ENCODE measurements around the gene MBLAC2.
A peak's percentile ranks its signal among the peaks of the same experiment; 100 is the strongest.

The MBLAC2 gene

GRCh38 chr5:90461288-90461687 is 13.3 kb downstream of the MBLAC2 start:
- no peaks in the 10 kb centered on the region; the same call in 1 of the 2 replicates for H3K36me3 ChIP-seq (ENCODE audit: control insufficient read depth, insufficient read depth, low read length)
- H3K27me3 ChIP-seq (replicated peaks; ENCODE audit: control insufficient read depth, insufficient read depth, low read length), result no peaks in the 10 kb centered on the region
- H3K4me3 ChIP-seq (replicated peaks; ENCODE audit: low read depth, low read length), result no peak overlapping the region
- no peak for DNase-seq (ENCODE audit: extremely low read depth, insufficient read length)
- TF ChIP-seq CTCF (IDR thresholded peaks at IDR 0.05; ENCODE audit: insufficient read depth, low read length, poor library complexity, severe bottlenecking), result no peak

- H3K4me3 ChIP-seq (replicated peaks; ENCODE audit: low read depth, low read length), result no peak overlapping the region
- no peaks in the 10 kb centered on the region for H3K27me3 ChIP-seq (replicated peaks; ENCODE audit: control insufficient read depth, insufficient read depth, low read length)
- no peak for TF ChIP-seq CTCF (IDR thresholded peaks at IDR 0.05; ENCODE audit: insufficient read depth, low read length, poor library complexity, severe bottlenecking)
- no peaks in the 10 kb centered on the region for H3K36me3 ChIP-seq (ENCODE audit: control insufficient read depth, insufficient read depth, low read length)
- no peak for DNase-seq (ENCODE audit: extremely low read depth, insufficient read length)
Observed at GRCh38 chr5:90446961-90447360, 27.6 kb downstream of the MBLAC2 start.

GRCh38 chr5:90440644-90441043 is 33.9 kb downstream of the MBLAC2 start:
- no peak for TF ChIP-seq CTCF (IDR thresholded peaks at IDR 0.05; ENCODE audit: insufficient read depth, low read length, poor library complexity, severe bottlenecking)
- H3K27me3 ChIP-seq (replicated peaks; ENCODE audit: control insufficient read depth, insufficient read depth, low read length), result no peaks in the 10 kb centered on the region
- no peak overlapping the region for H3K4me3 ChIP-seq (replicated peaks; ENCODE audit: low read depth, low read length)
- DNase-seq (ENCODE audit: extremely low read depth, insufficient read length), result no peak
- no peaks in the 10 kb centered on the region for H3K36me3 ChIP-seq (ENCODE audit: control insufficient read depth, insufficient read depth, low read length)

- TF ChIP-seq CTCF (IDR thresholded peaks at IDR 0.05; ENCODE audit: insufficient read depth, low read length, poor library complexity, severe bottlenecking), result no peak
- H3K27me3 ChIP-seq (replicated peaks; ENCODE audit: control insufficient read depth, insufficient read depth, low read length), result no peaks in the 10 kb centered on the region
- DNase-seq (ENCODE audit: extremely low read depth, insufficient read length), result no peak
- H3K4me3 ChIP-seq (replicated peaks; ENCODE audit: low read depth, low read length), result no peak overlapping the region
- no peaks in the 10 kb centered on the region for H3K36me3 ChIP-seq (ENCODE audit: control insufficient read depth, insufficient read depth, low read length)
Observed at GRCh38 chr5:90438100-90438499, 36.5 kb downstream of the MBLAC2 start.

- Histone ChIP-seq H3K27me3 (replicated peaks; ENCODE audit: control insufficient read depth, insufficient read depth, low read length) (no peaks in the 10 kb centered on the region), H3K36me3 (ENCODE audit: control insufficient read depth, insufficient read depth, low read length) (no peaks in the 10 kb centered on the region), H3K4me3 (replicated peaks; ENCODE audit: low read depth, low read length) (no peak overlapping the region)
- no peak for DNase-seq (ENCODE audit: extremely low read depth, insufficient read length)
- TF ChIP-seq CTCF (IDR thresholded peaks at IDR 0.05; ENCODE audit: insufficient read depth, low read length, poor library complexity, severe bottlenecking), result no peak
Observed at GRCh38 chr5:90437663-90438062, 36.9 kb downstream of the MBLAC2 start.

GRCh38 chr5:90434116-90434714 is 40.4 kb downstream of the MBLAC2 start:
- no peak for DNase-seq (ENCODE audit: extremely low read depth, insufficient read length)
- H3K27me3 ChIP-seq (replicated peaks; ENCODE audit: control insufficient read depth, insufficient read depth, low read length), result no peaks in the 10 kb centered on the region
- H3K4me3 ChIP-seq (replicated peaks; ENCODE audit: low read depth, low read length), result no peak overlapping the region
- H3K36me3 ChIP-seq (ENCODE audit: control insufficient read depth, insufficient read depth, low read length), result no peaks in the 10 kb centered on the region
- peak; percentile 73 for TF ChIP-seq CTCF (IDR thresholded peaks at IDR 0.05; ENCODE audit: insufficient read depth, low read length, poor library complexity, severe bottlenecking)
